H1 (cell line): ENCODE results near the gene CADPS. TPM values are rescaled to one million over a fixed set of nuclear protein-coding genes. Genes with fewer than 3 reads are reported as not detected.

Source experiments
- ATF3 ChIP-seq: IDR thresholded peaks from 2 replicates; pipeline ENCODE4 v1.6.1; 2011; ENCODE audit warnings: low read depth, mild to moderate bottlenecking, low read length; ENCODE audit not compliant: insufficient read depth
- CEBPB ChIP-seq: IDR thresholded peaks from 2 replicates; pipeline ENCODE4 v1.6.1; 2012; ENCODE audit warnings: low read depth, low read length
- CHD2 ChIP-seq: IDR thresholded peaks from 2 replicates; pipeline ENCODE4 v1.6.1; 2012; ENCODE audit warnings: low read length, improper control_type of control experiment
- EGR1 ChIP-seq: IDR thresholded peaks from 2 replicates; pipeline ENCODE4 v1.6.1; 2011; ENCODE audit warnings: low read depth, low read length, borderline replicate concordance
- EP300 ChIP-seq, 2 experiments: IDR thresholded peaks; 1 replicate in 1 of 2; 2 replicates in 1 of 2; pipeline ENCODE4 v1.6.1; 2011 to 2012; ENCODE audit warnings: low read depth in 2 of 2, low read length in 2 of 2, mild to moderate bottlenecking in 2 of 2, borderline replicate concordance in 1 of 2, inconsistent platforms in 1 of 2, moderate library complexity in 1 of 2
- EZH2 ChIP-seq: fragments of 200-600 bp; sonication (generic); IDR thresholded peaks from 2 replicates; pipeline ENCODE4 v1.7.1; 2012; ENCODE audit warnings: low read depth, mild to moderate bottlenecking, moderate library complexity, low read length, inconsistent platforms; ENCODE audit not compliant: severe bottlenecking
- JUN ChIP-seq: IDR thresholded peaks from 2 replicates; pipeline ENCODE4 v1.6.1; 2011; ENCODE audit warnings: low read depth, mild to moderate bottlenecking, improper control_type of control experiment, low read length
- NANOG ChIP-seq: IDR thresholded peaks from 2 replicates; pipeline ENCODE4 v1.6.1; 2011; ENCODE audit warnings: low read length, low read depth, mild to moderate bottlenecking, inconsistent platforms; ENCODE audit not compliant: insufficient read depth, poor library complexity, severe bottlenecking
- NRF1 ChIP-seq: IDR thresholded peaks from 2 replicates; pipeline ENCODE4 v1.6.1; 2011; ENCODE audit warnings: mild to moderate bottlenecking, low read depth, low read length, improper control_type of control experiment
- POU5F1 ChIP-seq: IDR thresholded peaks from 2 replicates; pipeline ENCODE4 v1.6.1; 2011; ENCODE audit warnings: low read depth, mild to moderate bottlenecking, low read length, moderate library complexity
- RAD21 ChIP-seq, 2 experiments: IDR thresholded peaks in 1 of 2; conservative IDR thresholded peaks in 1 of 2; 2 replicates each; pipeline ENCODE4 v1.6.1; 2011; ENCODE audit warnings: low read depth in 2 of 2, low read length in 2 of 2, improper control_type of control experiment in 1 of 2, inconsistent platforms in 1 of 2, mild to moderate bottlenecking in 1 of 2, moderate library complexity in 1 of 2
- SP1 ChIP-seq: IDR thresholded peaks from 2 replicates; pipeline ENCODE4 v1.6.1; 2011; ENCODE audit warnings: low read depth, low read length
- SP4 ChIP-seq: IDR thresholded peaks from 2 replicates; pipeline ENCODE4 v1.6.1; 2012; ENCODE audit warnings: low read length, inconsistent platforms
- SRF ChIP-seq: IDR thresholded peaks from 2 replicates; pipeline ENCODE4 v1.6.1; 2011; ENCODE audit warnings: mild to moderate bottlenecking, low read depth, low read length, moderate library complexity
- TAF1 ChIP-seq: IDR thresholded peaks from 2 replicates; pipeline ENCODE4 v1.6.1; 2011; ENCODE audit warnings: mild to moderate bottlenecking, low read depth, low read length
- YY1 ChIP-seq: IDR thresholded peaks from 2 replicates; pipeline ENCODE4 v1.6.1; 2011; ENCODE audit warnings: low read depth, mild to moderate bottlenecking, low read length
- polyA plus RNA-seq, 7 experiments: library from polyadenylated mRNA; depleted of rRNA in 3 of 7; stranded (reverse) in 5 of 7; unstranded in 2 of 7; fragments of >200 nt in 5 of 7; fragments of 200-250 nt in 2 of 7; gene quantifications; 1 replicate in 5 of 7; 2 replicates in 1 of 7; 4 replicates in 1 of 7; pipeline versions ENCODE4 v1.2.1 to v1.2.3, GENCODE V29; 2011 to 2013; ENCODE audit warnings: missing spikeins in 2 of 7, mixed read lengths in 2 of 7
- total RNA-seq: library from RNA; stranded (reverse); fragmentation: NEBNext Ultra II Directional; extraction: Animal tissue kit (Norgen Biotek cat#: 25700); gene quantifications from 2 replicates; pipeline ENCODE4 v1.2.1, GENCODE V29; 2021

CADPS gene
- total and polyA plus RNA-seq, 2 of the 8 experiments (the other 6 are each of a cell fraction or from before 2014, with no cell fraction given) = 7.1 to 10.2 TPM

- TF ChIP-seq ATF3 (no peak), RAD21 (IDR thresholded peaks at IDR 0.05 in 1 of 2, conservative IDR thresholded peaks at IDR 0.05 in 1 of 2; ENCODE audit: low read depth in 2 of 2, low read length in 2 of 2) (no peak), EP300 (IDR thresholded peaks at IDR 0.05; ENCODE audit: borderline replicate concordance in 1 of 2, low read depth in 2 of 2, low read length in 2 of 2) (no peak), EGR1 (no peak), SRF (no peak), CHD2 (no peak), EZH2 (no peak), YY1 (no peak), NANOG (peak; percentile 50), POU5F1 (peak; percentile 86; the same call in 1 of the 2 replicates), TAF1 (no peak), JUN (0 out of 2 replicates have a peak, but pooled peaks have one; percentile 22), CEBPB (no peak; the same call in 1 of the 2 replicates), SP4 (no peak), NRF1 (no peak), SP1 (no peak)
- TF ChIP-seq, all 59 proteins: peak for 7
Observed at GRCh38 chr3:62884096-62884870, 9.1 kb upstream of the CADPS start (continued).
